A549 (cell line): ENCODE measurements around the gene HCFC2. TPM values are rescaled to one million over a fixed set of nuclear protein-coding genes. Genes with fewer than 3 reads are reported as not detected.
"Not testable (repeated sequence)": the region's sequence is repeated elsewhere in the genome, so short reads cannot be mapped to it uniquely, and the experiment has no call there.

ENCODE experiments used
- ATAC-seq, 2 experiments: fragments of 200-7000 bp in 1 of 2; fragments of >200 bp in 1 of 2; cut with Nextera tagmentation in 1 of 2; cut with Tn5 transposase in 1 of 2; 3 replicates each; pipeline versions ENCODE4 v1.8.0 to v1.9.1; 2018 to 2020; ENCODE audit warnings: mild to moderate bottlenecking in 1 of 2, moderate library complexity in 1 of 2
- CTCF ChIA-PET: fragments of 300-600 bp; sonication (Branson Sonifier 250); formaldehyde crosslinking; extraction: SDS; loops from one replicate; lab custom pipeline; 2021; ENCODE audit warnings: antibody characterized with exemption, inconsistent platforms; lab: Yijun Ruan, JAX
- POLR2A ChIA-PET: fragments of 350-600 bp; formaldehyde crosslinking; extraction: SDS; loops from one replicate; lab custom pipeline; 2021; ENCODE audit warnings: antibody characterized with exemption, inconsistent platforms; lab: Yijun Ruan, JAX
- DNase-seq, 2 experiments: peaks; one replicate each; pipeline versions ENCODE4 v3.0.0 to v3.0.0-alpha.2; 2011 to 2016; ENCODE audit warnings: low read depth in 1 of 2, low spot score in 1 of 2
- FAIRE-seq: peaks from 2 replicates; lab custom pipeline; 2011; peaks lifted over from hg19 to GRCh38; lab: Jason Lieb, UNC
- H3K27ac ChIP-seq, 2 experiments: fragments of >200 bp; sonication (Bioruptor Twin); formaldehyde crosslinking; 3 replicates each; pipeline ENCODE4 v1.5.1; 2016 to 2017
- H3K4me1 ChIP-seq: fragments of >200 bp; sonication (Bioruptor Twin); formaldehyde crosslinking; 3 replicates; pipeline ENCODE4 v1.6.1; 2016
- H3K4me2 ChIP-seq: fragments of >200 bp; sonication (Bioruptor Twin); formaldehyde crosslinking; 3 replicates; pipeline ENCODE4 v1.6.1; 2016
- H3K4me3 ChIP-seq: fragments of >200 bp; sonication (Bioruptor Twin); formaldehyde crosslinking; 3 replicates; pipeline ENCODE4 v1.5.1; 2016
- H3K9me3 ChIP-seq: fragments of >200 bp; sonication (Bioruptor Twin); formaldehyde crosslinking; 3 replicates; pipeline ENCODE4 v1.6.1; 2016
- BHLHE40 ChIP-seq: IDR thresholded peaks from 2 replicates; pipeline ENCODE4 v1.6.1; 2012; ENCODE audit warnings: low read depth, low read length, inconsistent platforms
- CBX2 ChIP-seq: fragments of 200-600 bp; sonication (generic); IDR thresholded peaks from 2 replicates; pipeline ENCODE4 v1.6.1; 2016; ENCODE audit warnings: low read depth, mild to moderate bottlenecking, borderline replicate concordance
- CEBPB ChIP-seq, 2 experiments: fragments of >200 bp in 1 of 2; sonication (Bioruptor Twin) in 1 of 2; formaldehyde crosslinking in 1 of 2; IDR thresholded peaks; 2 replicates each; pipeline ENCODE4 v1.6.1; 2012 to 2016
- CHD4 ChIP-seq: fragments of 200-600 bp; sonication (generic); IDR thresholded peaks from 2 replicates; pipeline ENCODE4 v1.6.1; 2016; ENCODE audit warnings: antibody characterized with exemption, mild to moderate bottlenecking, borderline replicate concordance
- EHF ChIP-seq: fragments of 250-450 bp; sonication (Bioruptor Pico); IDR thresholded peaks from 2 replicates; pipeline ENCODE4 v1.5.0; 2020; ENCODE audit warnings: mild to moderate bottlenecking
- ESRRA ChIP-seq: fragments of 150-350 bp; IDR thresholded peaks from 2 replicates; pipeline ENCODE4 v1.6.1; 2014; ENCODE audit warnings: mild to moderate bottlenecking, low read length, borderline replicate concordance
- FOSB ChIP-seq: fragments of 250-450 bp; sonication (Bioruptor Pico); IDR thresholded peaks from 2 replicates; pipeline ENCODE4 v1.5.0; 2020; ENCODE audit warnings: mild to moderate bottlenecking, moderate library complexity
- GATA3 ChIP-seq: IDR thresholded peaks from 2 replicates; pipeline ENCODE4 v1.6.1; 2012; ENCODE audit warnings: borderline replicate concordance
- HOXA7 ChIP-seq: fragments of 250-450 bp; sonication (Bioruptor Pico); IDR thresholded peaks from 2 replicates; pipeline ENCODE4 v1.5.0; 2020; ENCODE audit warnings: mild to moderate bottlenecking, moderate library complexity
- JUNB ChIP-seq: fragments of >200 bp; sonication (Bioruptor Twin); formaldehyde crosslinking; IDR thresholded peaks from 2 replicates; pipeline ENCODE4 v1.6.1; 2016
- MAX ChIP-seq: IDR thresholded peaks from 2 replicates; pipeline ENCODE4 v1.6.1; 2012
- MYC ChIP-seq: IDR thresholded peaks from 2 replicates; pipeline ENCODE4 v1.6.1; 2012; ENCODE audit warnings: mild to moderate bottlenecking, inconsistent platforms, low read length, improper control_type of control experiment, borderline replicate concordance
- NR3C1 ChIP-seq: fragments of >200 bp; sonication (Bioruptor Twin); formaldehyde crosslinking; IDR thresholded peaks from 3 replicates; pipeline ENCODE4 v1.6.1; 2017
- PBX3 ChIP-seq: IDR thresholded peaks from 2 replicates; pipeline ENCODE4 v1.6.1; 2012
- PHF8 ChIP-seq: fragments of 200-600 bp; sonication (generic); IDR thresholded peaks from 2 replicates; pipeline ENCODE4 v1.6.1; 2016; ENCODE audit warnings: low read depth, mild to moderate bottlenecking, antibody characterized with exemption, moderate library complexity, borderline replicate concordance
- POLR2AphosphoS2 ChIP-seq: conservative IDR thresholded peaks from 2 replicates; pipeline ENCODE4 v1.6.1; 2012; ENCODE audit warnings: low read length, improper control_type of control experiment, inconsistent platforms
- RARB ChIP-seq: fragments of 250-450 bp; sonication (Bioruptor Pico); IDR thresholded peaks from 2 replicates; pipeline ENCODE4 v1.8.0; 2021; ENCODE audit warnings: mild to moderate bottlenecking, moderate library complexity
- REST ChIP-seq: fragments of 200-600 bp; sonication (generic); IDR thresholded peaks from 2 replicates; pipeline ENCODE4 v1.6.1; 2016; ENCODE audit warnings: antibody characterized with exemption, mild to moderate bottlenecking, moderate library complexity
- RFX5 ChIP-seq: fragments of 450-650 bp; IDR thresholded peaks from 2 replicates; pipeline ENCODE4 v1.7.1; 2014; ENCODE audit warnings: antibody characterized with exemption, mild to moderate bottlenecking, moderate library complexity
- SMC3 ChIP-seq: fragments of >200 bp; sonication (Bioruptor Twin); formaldehyde crosslinking; IDR thresholded peaks from 3 replicates; pipeline ENCODE4 v1.6.1; 2018; ENCODE audit warnings: inconsistent platforms
- USF2 ChIP-seq: fragments of 450-650 bp; IDR thresholded peaks from 2 replicates; pipeline ENCODE4 v1.6.1; 2014; ENCODE audit warnings: antibody characterized with exemption
- ZC3H11A ChIP-seq: fragments of 450-650 bp; IDR thresholded peaks from 2 replicates; pipeline ENCODE4 v1.6.1; 2014; ENCODE audit warnings: antibody characterized with exemption, mild to moderate bottlenecking
- WGBS: methylation state at CpG from one replicate; pipeline ENCODE4 v1.1.6; 2017; ENCODE audit errors: missing lambda C conversion rate; 5-methylcytosine and 5-hydroxymethylcytosine counted together
- polyA plus RNA-seq, 4 experiments: library from polyadenylated mRNA; depleted of rRNA in 3 of 4; stranded (reverse); fragments of >200 nt; fragmentation: RNase III in 1 of 4; extraction: RNeasy Plus Mini Kit Qiagen cat#74134 plus additional on column Dnase treatment in 1 of 4; gene quantifications; 2 replicates in 3 of 4; 3 replicates in 1 of 4; pipeline ENCODE4 v1.2.3, GENCODE V29; 2011 to 2017

The HCFC2 gene
- polyA plus RNA-seq, 2 of the 4 experiments (the other 2 are of a cell fraction): 5.0 to 10.0 TPM

GRCh38 chr12:104064031-104064841 is at the start of gene HCFC2 (continued):
- no peak; the same call in 2 of the 3 replicates for TF ChIP-seq SMC3
- 0 out of 2 replicates have a peak, but pooled peaks have one; percentile 12 for TF ChIP-seq BHLHE40

- POLR2A ChIA-PET, DNase-seq, FAIRE-seq, H3K27ac ChIP-seq, H3K4me1 ChIP-seq, H3K4me3 ChIP-seq, H3K4me2 ChIP-seq, ATAC-seq: not testable (repeated sequence)
- H3K9me3 ChIP-seq: peaks cover 13% of the 10 kb centered on the region
- CTCF ChIA-PET: interaction anchor here (2.0 to 2.1 kb wide), 2 partner anchors 9 to 14 kb away, joined by 5 read pairs; no protein-coding TSS in a partner anchor
- 14% methylated on average over 1 of the region's 1 CpG for WGBS
These were observed 42.5 kb upstream of the HCFC2 start for GRCh38 chr12:104021862-104022261.

- 5% methylated on average over 3 of the region's 3 CpGs for WGBS
- Histone ChIP-seq H3K4me3 (no peak overlapping the region), H3K27ac (no peak overlapping the region), H3K4me1 (no peaks in the 10 kb centered on the region), H3K9me3 (peaks cover 13% of the 10 kb centered on the region), H3K4me2 (no peak overlapping the region)
- no peak for FAIRE-seq
- ATAC-seq: no peak
- no peak for DNase-seq
- ChIA-PET CTCF (interaction anchor here (0.6 to 2.1 kb wide), 3 partner anchors 10 to 36 kb away, joined by 5 read pairs; no protein-coding TSS in a partner anchor), POLR2A (no interaction called here)
- no peak for TF ChIP-seq CBX2
- no peak for TF ChIP-seq MAX
- TF ChIP-seq PBX3: no peak
- no peak for TF ChIP-seq JUNB
- TF ChIP-seq POLR2AphosphoS2: no peak
- TF ChIP-seq ESRRA: no peak
- TF ChIP-seq USF2: no peak
- TF ChIP-seq RARB (CRISPR knock-in tag): no peak
- no peak for TF ChIP-seq BHLHE40
- TF ChIP-seq SMC3: no peak
- TF ChIP-seq RFX5: no peak
- TF ChIP-seq FOSB (CRISPR knock-in tag): no peak
- no peak for TF ChIP-seq HOXA7
- TF ChIP-seq GATA3: no peak
- no peak for TF ChIP-seq ZC3H11A
These were observed 41.5 kb upstream of the HCFC2 start for GRCh38 chr12:104022786-104023185.

GRCh38 chr12:104023710-104024109 is 40.6 kb upstream of the HCFC2 start:
- WGBS: 49% methylated on average over 2 of the region's 2 CpGs
- ChIA-PET POLR2A (no interaction called here), CTCF (no interaction called here)
- no peak overlapping the region for H3K27ac ChIP-seq
- no peaks in the 10 kb centered on the region for H3K4me1 ChIP-seq
- H3K9me3 ChIP-seq: peaks cover 13% of the 10 kb centered on the region
- ATAC-seq (no peak), FAIRE-seq (no peak), DNase-seq (no peak)
- TF ChIP-seq ESRRA (no peak), MYC (no peak), FOSB (CRISPR knock-in tag) (no peak), NR3C1 (no peak), EHF (CRISPR knock-in tag) (no peak), CEBPB (IDR thresholded peaks at IDR 0.05) (no peak), PHF8 (no peak), RFX5 (no peak), CHD4 (no peak), REST (no peak), HOXA7 (no peak)
- H3K4me3 ChIP-seq: no peak overlapping the region
- H3K4me2 ChIP-seq: no peak overlapping the region
